ENCODE results near the gene COLEC12.

The COLEC12 gene

GRCh38 chr18:446941-447560 lies 53.5 kb downstream of the COLEC12 start:
- DNase-seq (ENCODE audit: low spot score): no peak

DNA sequence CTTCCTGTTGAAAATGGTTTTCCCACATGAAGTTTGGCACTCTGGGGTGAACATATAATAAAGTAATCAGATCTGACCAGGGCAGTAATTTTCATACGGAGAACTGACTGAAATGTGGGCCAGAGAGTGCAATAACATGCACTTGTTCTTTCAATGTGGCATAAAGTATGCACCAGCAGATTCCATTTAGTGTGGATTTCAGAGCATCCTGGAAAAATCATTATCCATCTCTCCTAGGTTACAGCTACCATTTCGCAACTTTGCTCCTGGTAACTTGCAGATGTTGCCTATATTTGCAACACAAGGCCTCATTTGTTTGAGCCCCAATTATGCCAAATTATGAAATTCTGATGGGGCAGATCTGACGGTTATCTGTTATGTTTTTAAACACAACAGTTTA lies 55.4 kb downstream of the COLEC12 start:
- DNase-seq (ENCODE audit: low spot score): no peak

- no peak for DNase-seq (ENCODE audit: low spot score)
These were observed 61.9 kb downstream of the COLEC12 start for GRCh38 chr18:438571-438970.

GRCh38 chr18:435940-436339 lies 64.6 kb downstream of the COLEC12 start:
- DNase-seq (ENCODE audit: low spot score): no peak

DNA sequence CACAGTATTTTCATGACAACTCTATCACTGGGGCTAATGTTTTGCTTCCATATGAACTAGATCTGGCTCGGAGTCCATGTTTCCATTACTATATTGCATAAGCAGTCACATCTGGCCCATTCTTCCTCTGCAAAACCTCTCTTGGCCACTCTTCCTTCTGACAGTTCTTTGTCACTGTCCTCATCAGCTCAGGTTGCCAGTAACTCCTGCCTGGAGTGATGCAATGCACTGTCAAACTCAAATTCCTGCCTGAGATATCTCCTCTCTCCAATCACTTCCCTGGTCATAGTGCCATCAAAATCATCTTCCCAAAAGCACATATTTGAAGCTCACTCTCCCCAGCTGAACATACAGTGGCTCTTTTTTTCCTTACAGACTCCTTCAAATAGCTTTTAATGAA lies 66.1 kb downstream of the COLEC12 start:
- no peak for DNase-seq (ENCODE audit: low spot score)

- no peak for DNase-seq (ENCODE audit: low spot score)
These were observed 66.5 kb downstream of the COLEC12 start for GRCh38 chr18:433960-434359.

- peak; percentile 10 for DNase-seq (ENCODE audit: low spot score)
These were observed 67.2 kb downstream of the COLEC12 start for GRCh38 chr18:433298-433697.

DNA sequence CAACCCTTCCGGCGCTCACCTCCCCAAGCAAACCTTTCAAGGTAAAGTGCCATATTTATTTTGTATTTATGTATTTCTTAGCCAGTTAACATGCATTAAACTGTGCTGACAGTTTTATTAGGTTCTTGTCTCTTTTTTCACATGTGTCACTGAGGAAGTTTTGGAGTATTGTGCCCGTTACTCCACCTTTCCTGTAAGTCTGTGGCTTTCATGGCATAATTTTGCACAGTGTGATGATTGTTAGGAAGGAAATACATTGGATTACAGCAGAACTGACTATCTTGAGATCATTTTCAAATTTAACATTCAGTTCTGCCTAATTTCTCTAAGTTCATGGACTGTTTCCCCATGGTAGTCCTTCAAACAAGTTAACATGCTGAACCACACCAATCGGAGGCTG lies 67.7 kb downstream of the COLEC12 start:
- no peak for DNase-seq (ENCODE audit: low spot score)

DNA sequence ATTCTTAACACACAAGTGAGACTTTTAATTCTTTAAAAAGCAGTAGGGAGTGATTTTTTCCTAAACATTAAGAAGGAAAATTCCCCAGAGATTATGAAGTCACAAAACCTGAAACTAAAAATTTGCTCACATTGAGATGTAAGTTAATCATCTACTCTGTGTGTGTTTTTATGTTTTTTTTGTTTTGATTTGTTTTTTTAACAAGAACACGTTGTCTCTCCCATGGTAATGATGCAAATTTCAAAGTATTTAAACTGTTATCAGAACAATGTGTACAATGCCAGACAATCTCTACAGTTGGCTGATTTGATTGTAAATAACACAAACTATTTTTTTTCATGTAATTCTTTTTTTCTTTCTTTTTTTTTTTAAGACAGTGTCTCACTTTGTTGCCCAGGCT lies 71.5 kb downstream of the COLEC12 start:
- no peak for DNase-seq (ENCODE audit: low spot score)

DNA sequence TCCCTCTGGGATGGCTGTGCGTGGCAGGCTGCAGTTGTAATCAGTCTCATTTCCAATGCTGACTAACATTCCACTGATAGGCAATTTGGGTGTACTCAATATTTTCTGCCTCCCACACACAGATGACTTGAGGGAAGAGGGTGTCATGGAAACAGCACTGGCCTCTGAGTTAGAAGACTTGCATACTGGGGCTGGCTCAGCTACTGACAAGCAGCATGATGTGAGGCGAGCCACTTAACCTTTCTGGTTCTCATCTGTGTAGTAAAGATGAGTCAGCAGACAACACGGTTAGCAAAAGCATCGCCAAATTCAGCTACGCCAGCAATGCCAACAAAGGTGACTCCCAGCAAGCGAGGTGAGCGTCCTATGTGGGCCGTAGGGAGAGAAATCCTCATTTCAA lies 73.5 kb downstream of the COLEC12 start:
- DNase-seq (ENCODE audit: low spot score): peak; percentile 44

- DNase-seq (ENCODE audit: low spot score): no peak
These were observed 75.3 kb downstream of the COLEC12 start for GRCh38 chr18:425106-425745.

DNA sequence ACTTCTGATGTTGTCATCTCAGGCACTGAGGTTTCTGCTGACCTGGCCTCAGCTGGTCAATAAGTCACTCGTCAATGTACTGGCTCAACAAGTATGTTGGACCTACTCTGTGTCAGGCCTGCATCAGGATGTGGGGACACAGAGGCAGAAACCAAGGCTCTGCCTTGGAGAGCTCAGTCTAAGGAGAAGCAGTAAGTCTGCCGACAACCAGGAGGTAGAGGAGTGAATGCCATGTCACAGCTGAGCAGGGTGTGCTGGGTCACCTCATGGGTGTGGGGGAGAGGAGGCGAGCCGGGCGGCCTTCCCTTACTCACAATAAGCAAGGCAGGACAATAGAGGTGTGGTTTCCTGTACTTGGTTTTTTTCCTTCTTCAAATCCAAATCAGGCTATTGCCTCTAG lies 75.8 kb downstream of the COLEC12 start:
- DNase-seq (ENCODE audit: low spot score): no peak

DNA sequence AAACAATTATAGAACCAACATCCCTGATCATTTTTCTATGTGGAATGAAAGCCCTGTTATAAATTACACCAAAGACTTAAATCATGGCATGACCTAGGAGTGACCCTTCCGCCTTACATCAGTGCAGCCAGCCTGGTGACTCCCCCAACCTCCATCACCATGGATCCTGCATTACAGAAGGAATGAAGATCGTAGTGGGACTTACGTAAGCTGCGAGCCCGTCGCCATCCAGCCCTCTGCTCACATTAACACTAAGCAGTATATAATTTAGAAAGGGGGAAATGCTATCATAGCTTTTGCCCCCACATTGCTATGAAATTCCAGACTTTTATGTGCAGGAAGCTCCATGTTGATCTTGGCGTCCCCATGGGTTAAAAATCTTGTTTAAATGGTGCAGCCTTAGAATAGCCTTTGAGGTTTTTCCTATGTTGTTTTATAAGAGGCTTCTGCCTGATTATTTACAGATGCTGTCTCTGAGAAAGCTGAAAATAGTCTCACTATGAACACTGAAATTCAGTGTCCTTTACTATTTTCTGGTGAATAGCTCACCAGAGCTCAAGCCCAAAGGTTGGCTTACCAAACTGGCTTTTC lies 76.3 kb downstream of the COLEC12 start:
- peak; percentile 25 for DNase-seq (ENCODE audit: low spot score)

DNA sequence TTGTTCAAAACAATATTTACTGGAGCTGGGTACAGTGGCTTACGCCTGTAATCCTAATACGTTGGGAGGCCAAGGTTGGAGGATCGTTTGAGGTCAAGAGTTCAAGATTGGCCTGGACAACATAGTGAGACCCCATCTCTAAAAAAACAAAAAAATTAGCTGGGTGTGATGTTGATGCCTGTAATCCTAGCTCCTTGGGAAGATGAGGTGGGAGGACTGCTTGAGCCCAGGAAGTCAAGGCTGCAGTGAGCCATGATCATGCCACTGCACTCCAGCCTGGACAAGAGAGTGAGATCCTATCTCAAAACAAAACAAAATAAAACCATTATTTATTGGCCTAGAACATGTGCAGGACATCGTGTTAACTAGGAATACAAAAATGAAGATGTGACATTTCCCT lies 77.5 kb downstream of the COLEC12 start:
- DNase-seq (ENCODE audit: low spot score): no peak

DNA sequence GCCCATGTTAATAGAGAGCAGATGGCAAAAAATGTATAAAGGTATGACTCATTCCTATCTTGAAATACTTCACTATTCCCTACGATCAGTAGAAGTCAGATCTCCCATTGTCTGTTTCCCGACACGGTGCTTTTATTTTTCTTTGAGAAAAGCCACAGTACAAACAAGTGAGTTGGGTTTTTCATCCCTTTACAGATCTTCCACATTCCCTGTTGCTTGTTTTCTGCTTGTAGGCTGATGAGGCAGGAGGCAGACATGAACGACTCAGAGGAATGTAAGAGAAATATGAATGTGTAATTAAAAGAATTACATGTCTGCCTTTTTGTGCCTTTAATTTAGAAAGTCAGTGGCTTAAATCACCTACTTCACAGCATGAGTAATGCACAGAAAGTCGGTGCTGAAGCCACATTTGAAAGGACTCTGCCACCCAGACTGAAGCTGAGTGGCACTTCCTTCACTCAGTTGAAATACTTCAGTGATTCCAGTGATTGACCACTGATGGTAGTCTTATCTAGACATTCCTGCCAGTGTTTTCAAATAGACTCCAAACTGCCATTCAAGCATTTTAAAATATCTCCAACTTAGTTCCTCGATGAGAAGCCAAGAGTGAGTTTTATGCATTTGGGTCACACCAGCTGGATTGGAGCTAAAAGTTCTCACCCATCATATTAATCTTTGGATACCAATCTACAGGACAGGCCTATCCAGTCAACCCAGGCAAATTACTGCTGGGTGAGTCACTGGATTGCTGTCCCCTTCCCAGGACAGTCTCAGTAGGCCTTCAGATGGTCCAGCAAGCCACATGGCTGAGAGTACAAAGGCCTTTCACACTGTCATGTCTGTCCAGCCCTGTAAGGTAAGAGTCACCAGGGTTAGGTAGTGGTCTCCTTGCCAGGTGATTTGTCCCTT lies 79.0 kb downstream of the COLEC12 start:
- peak; percentile 55 for DNase-seq (ENCODE audit: low spot score)

DNA sequence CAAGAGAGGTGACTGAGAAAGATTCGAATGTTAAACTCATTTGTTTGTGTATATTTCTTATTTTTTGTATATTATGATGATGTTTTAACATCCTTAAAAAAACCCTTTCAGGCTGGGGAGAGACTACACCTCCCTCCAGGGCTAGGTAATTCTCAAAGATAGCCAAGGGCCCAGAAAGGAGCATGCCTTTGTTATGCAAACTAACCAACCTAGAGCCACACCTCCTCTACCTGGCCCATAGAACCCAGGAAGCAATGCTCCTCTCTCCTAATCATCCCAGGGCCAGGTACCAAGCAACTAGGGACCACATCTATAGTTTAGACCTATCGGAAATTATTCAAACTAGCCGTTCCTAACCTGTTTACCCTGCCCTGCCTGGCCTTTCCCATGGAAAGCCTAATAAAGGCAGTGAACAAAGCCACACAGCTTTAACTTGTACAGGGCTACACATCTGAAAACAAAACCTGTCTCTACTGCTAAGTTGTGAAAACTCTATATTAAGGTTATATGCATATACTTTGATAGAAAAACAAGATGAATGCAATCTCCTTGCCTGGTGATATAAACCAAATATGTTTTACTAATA lies 79.7 kb downstream of the COLEC12 start:
- no peak for DNase-seq (ENCODE audit: low spot score)

DNA sequence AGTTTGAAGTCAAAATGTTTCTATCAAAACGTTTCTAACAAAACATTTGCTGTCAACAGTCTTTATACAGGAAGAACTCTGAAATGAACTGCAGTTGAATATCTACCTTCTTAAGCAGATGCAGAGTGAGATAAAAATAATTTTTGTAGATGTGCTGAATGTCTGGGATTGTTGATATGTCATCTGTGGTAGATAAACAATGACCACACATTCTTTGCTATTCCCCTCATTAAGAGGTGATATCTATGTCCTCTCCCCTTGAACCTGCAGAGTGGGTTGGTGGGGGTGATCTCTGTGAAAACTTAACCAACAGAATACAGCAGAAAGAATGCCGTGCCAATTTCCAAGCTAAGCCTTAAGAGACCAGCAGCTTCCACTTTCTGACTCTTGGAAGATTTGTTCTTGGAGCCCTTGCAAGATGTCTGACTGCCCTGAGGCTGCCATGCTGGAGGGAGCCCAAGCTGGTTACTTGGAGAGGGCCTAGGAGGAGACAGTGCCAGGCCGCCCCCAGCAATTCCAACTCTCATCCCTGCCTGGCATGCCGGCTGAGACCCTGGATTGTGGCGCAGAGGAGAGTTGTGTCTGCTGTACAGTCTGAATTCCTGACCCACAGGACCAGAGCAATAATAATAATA lies 80.8 kb downstream of the COLEC12 start:
- DNase-seq (ENCODE audit: low spot score): no peak

DNA sequence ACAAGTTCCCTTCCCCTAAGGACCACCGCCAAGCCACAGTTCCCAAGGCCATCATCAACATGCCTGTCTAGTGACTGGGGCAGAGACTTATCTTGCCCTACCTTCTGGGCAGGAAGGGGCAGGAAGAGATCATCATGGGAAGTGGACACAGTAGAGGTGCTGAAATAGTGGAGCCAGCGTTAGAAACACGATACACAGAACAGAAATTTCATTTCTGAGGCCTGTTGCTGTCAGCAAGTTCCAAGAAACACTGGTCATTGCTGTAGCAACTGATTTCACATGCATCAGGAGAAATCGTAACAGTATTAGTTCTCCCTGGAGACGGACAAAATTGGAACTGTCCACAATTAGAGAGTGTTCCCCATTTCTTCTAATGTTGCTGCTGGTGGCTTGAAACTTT lies 83.0 kb downstream of the COLEC12 start:
- no peak for DNase-seq (ENCODE audit: low spot score)

GRCh38 chr18:416930-417329 lies 83.6 kb downstream of the COLEC12 start:
- DNase-seq (ENCODE audit: low spot score): no peak

- DNase-seq (ENCODE audit: low spot score): peak; percentile 72
These were observed 84.6 kb downstream of the COLEC12 start for GRCh38 chr18:415617-416612.

DNA sequence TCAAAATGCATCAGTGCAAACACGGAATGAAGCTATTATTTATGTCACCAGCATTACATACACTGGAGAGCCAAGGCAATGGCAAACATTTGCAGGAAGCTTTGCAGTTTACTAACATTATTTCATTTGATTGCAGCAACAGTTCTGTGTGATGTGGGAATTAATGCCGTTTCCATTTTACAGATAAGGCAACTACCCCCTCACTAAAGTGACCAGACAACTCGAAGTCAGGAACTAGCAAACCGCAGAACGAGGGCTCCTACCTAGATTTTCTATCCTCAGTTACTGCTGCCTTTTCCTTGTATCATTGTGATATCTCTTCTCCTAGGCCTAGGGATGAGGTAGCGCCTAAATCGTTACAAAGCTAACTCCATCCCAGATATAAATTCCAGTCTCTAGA lies 85.5 kb downstream of the COLEC12 start:
- no peak for DNase-seq (ENCODE audit: low spot score)
